ENCODE results near the gene DEF6.
"Not testable (repeated sequence)": the region's sequence is repeated elsewhere in the genome, so short reads cannot be mapped to it uniquely, and the experiment has no call there.

The DEF6 gene

GRCh38 chr6:35280903-35281302 lies 16.7 kb upstream of the DEF6 start:
- no peak for DNase-seq (ENCODE audit: low spot score)

- no peak for DNase-seq (ENCODE audit: low spot score)
Observed at GRCh38 chr6:35282472-35282871, 15.1 kb upstream of the DEF6 start.

- no peak for DNase-seq (ENCODE audit: low spot score)
Observed at GRCh38 chr6:35283361-35283760, 14.3 kb upstream of the DEF6 start.

GRCh38 chr6:35287671-35288396 lies 9.8 kb upstream of the DEF6 start:
- DNase-seq (ENCODE audit: low spot score) = no peak

GRCh38 chr6:35288834-35289233 lies 8.8 kb upstream of the DEF6 start:
- DNase-seq (ENCODE audit: low spot score) = no peak

- no peak for DNase-seq (ENCODE audit: low spot score)
Observed at GRCh38 chr6:35291491-35291890, 6.1 kb upstream of the DEF6 start.

GRCh38 chr6:35292494-35292893 lies 5.1 kb upstream of the DEF6 start:
- DNase-seq (ENCODE audit: low spot score) = no peak

- DNase-seq (ENCODE audit: low spot score) = no peak
Observed at GRCh38 chr6:35293681-35294080, 3.9 kb upstream of the DEF6 start.

GRCh38 chr6:35294308-35294945 lies 3.2 kb upstream of the DEF6 start:
- peak; percentile 60 for DNase-seq (ENCODE audit: low spot score)

GRCh38 chr6:35295036-35295435 lies 2.6 kb upstream of the DEF6 start:
- DNase-seq (ENCODE audit: low spot score) = no peak

GRCh38 chr6:35295521-35296315 lies 1.9 kb upstream of the DEF6 start:
- DNase-seq (ENCODE audit: low spot score) = no peak

GRCh38 chr6:35296931-35297600 lies 552 bp upstream of the DEF6 start:
- no peak for DNase-seq (ENCODE audit: low spot score)

- DNase-seq (ENCODE audit: low spot score) = peak; percentile 27
Observed at GRCh38 chr6:35298625-35299140, 1.1 kb downstream of the DEF6 start.

- DNase-seq (ENCODE audit: low spot score) = peak; percentile 33
Observed at GRCh38 chr6:35299674-35300073, 2.1 kb downstream of the DEF6 start.

GRCh38 chr6:35300848-35301247 lies 3.2 kb downstream of the DEF6 start:
- DNase-seq (ENCODE audit: low spot score) = peak; percentile 77

- DNase-seq (ENCODE audit: low spot score) = peak; percentile 89
Observed at GRCh38 chr6:35302604-35303241, 5.1 kb downstream of the DEF6 start.

- no peak for DNase-seq (ENCODE audit: low spot score)
Observed at GRCh38 chr6:35304299-35304698, 6.7 kb downstream of the DEF6 start.

- DNase-seq (ENCODE audit: low spot score) = peak; percentile 27
Observed at GRCh38 chr6:35305117-35305516, 7.5 kb downstream of the DEF6 start.

GRCh38 chr6:35307138-35307537 lies 9.5 kb downstream of the DEF6 start:
- DNase-seq (ENCODE audit: low spot score) = not testable (repeated sequence)

- not testable (repeated sequence) for DNase-seq (ENCODE audit: low spot score)
Observed at GRCh38 chr6:35308543-35308942, 10.9 kb downstream of the DEF6 start.

- no peak for DNase-seq (ENCODE audit: low spot score)
Observed at GRCh38 chr6:35309611-35310264, 12.1 kb downstream of the DEF6 start.
